ENCODE data around the gene HSPB8. TPM values are rescaled to one million over a fixed set of nuclear protein-coding genes. Genes with fewer than 3 reads are reported as not detected.
A peak's percentile ranks its signal among the peaks of the same experiment; 100 is the strongest.

The HSPB8 gene
- total RNA-seq, 1 donor from 2014 or later, result 44.2 TPM

DNA sequence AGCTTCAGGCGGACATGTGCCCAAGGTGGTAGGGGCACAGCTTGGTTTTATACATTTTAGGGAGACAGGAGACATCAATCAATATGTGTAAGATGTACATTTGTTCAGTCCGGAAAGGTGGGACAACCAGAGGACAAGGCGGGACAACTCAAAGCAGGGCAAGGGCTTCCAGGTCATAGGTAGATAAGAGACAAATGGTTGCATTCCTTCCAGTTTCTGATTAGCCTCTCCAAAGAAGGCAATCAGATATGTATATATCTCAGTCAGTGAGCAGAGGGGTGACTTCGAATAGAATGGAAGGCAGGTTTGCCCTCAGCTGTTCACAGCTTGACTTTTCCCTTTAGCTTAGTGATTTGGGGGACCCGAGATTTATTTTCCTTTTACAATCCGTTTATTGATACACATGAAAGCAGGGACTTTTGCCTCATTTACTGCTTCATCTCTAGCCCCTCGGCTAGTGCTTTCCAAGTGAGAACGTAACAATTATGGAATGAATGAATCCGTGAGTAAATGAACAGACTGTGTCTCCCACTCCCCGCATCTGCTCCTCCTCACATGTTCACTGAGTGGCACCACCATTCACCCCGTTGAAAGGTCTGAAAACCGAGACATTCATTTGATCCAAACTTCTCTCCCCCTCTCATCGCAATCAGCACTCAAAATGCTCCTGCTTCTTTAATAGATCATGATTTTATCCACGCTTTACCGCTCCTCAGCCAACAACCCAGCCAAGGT lies 6.9 kb upstream of the HSPB8 start:
- H3K4me3 ChIP-seq (ENCODE audit: low read depth, low read length), result no peak overlapping the region
- TF ChIP-seq, protein P1, sequence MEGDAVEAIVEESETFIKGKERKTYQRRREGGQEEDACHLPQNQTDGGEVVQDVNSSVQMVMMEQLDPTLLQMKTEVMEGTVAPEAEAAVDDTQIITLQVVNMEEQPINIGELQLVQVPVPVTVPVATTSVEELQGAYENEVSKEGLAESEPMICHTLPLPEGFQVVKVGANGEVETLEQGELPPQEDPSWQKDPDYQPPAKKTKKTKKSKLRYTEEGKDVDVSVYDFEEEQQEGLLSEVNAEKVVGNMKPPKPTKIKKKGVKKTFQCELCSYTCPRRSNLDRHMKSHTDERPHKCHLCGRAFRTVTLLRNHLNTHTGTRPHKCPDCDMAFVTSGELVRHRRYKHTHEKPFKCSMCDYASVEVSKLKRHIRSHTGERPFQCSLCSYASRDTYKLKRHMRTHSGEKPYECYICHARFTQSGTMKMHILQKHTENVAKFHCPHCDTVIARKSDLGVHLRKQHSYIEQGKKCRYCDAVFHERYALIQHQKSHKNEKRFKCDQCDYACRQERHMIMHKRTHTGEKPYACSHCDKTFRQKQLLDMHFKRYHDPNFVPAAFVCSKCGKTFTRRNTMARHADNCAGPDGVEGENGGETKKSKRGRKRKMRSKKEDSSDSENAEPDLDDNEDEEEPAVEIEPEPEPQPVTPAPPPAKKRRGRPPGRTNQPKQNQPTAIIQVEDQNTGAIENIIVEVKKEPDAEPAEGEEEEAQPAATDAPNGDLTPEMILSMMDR (IDR thresholded peaks at IDR 0.05; ENCODE audit: insufficient read depth, low read length, poor library complexity, severe bottlenecking), result no peak
- H3K36me3 ChIP-seq (ENCODE audit: control insufficient read depth, insufficient read depth, low read length), result no peaks in the 10 kb centered on the region
- peaks cover 8% of the 10 kb centered on the region for H3K27me3 ChIP-seq (ENCODE audit: control insufficient read depth, insufficient read depth, low read length)
- no peak for DNase-seq (ENCODE audit: low read depth)

- Histone ChIP-seq H3K27me3 (ENCODE audit: control insufficient read depth, insufficient read depth, low read length) (peaks cover 8% of the 10 kb centered on the region), H3K36me3 (ENCODE audit: control insufficient read depth, insufficient read depth, low read length) (no peaks in the 10 kb centered on the region), H3K4me3 (ENCODE audit: low read depth, low read length) (no peak overlapping the region)
- TF ChIP-seq, protein P1 (IDR thresholded peaks at IDR 0.05; ENCODE audit: insufficient read depth, low read length, poor library complexity, severe bottlenecking), result no peak
- no peak for DNase-seq (ENCODE audit: low read depth)
These were observed 3.6 kb upstream of the HSPB8 start for GRCh38 chr12:119175081-119175480.

DNA sequence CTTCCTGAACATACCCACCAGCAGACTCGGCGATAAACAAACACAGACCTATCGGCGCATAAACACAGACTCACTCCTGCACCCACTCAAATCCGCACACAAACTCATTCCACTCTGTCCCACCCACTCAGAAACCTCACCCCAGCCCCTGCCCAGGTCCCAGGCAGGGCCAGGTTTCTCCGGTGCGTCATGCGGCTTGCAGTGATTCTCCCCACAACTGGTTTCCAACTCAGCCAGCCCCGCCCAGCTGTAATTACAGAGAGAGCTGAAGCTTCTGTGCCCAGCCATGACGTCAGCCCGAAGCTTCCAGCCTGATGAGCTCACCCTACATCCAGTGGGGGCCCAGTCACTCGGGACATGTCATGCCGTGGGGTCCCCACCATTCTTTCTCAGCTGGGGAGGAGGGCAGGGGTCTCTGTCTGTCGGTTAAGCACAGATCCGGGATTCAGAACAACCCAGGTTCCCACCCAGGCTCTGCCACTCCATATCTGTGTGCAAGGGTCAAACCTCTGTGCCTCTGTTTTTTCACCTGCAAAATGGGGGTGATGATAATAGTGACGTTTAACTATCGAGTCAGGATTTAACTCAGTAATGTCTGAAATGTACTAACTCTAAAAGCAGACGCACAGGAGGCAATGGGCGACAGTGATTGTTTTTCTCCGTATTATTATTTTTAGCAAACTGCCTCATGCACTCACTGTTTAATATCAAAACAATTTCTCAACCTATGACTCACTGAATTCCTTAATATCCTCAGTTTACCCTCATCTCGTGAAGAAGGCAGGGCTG lies 2.3 kb upstream of the HSPB8 start:
- TF ChIP-seq, protein P1 (IDR thresholded peaks at IDR 0.05; ENCODE audit: insufficient read depth, low read length, poor library complexity, severe bottlenecking), result no peak
- Histone ChIP-seq H3K4me3 (ENCODE audit: low read depth, low read length) (peak overlapping the region; percentile 23), H3K36me3 (ENCODE audit: control insufficient read depth, insufficient read depth, low read length) (no peaks in the 10 kb centered on the region), H3K27me3 (ENCODE audit: control insufficient read depth, insufficient read depth, low read length) (peaks cover 4% of the 10 kb centered on the region)
- DNase-seq (ENCODE audit: low read depth), result peak; percentile 88

DNA sequence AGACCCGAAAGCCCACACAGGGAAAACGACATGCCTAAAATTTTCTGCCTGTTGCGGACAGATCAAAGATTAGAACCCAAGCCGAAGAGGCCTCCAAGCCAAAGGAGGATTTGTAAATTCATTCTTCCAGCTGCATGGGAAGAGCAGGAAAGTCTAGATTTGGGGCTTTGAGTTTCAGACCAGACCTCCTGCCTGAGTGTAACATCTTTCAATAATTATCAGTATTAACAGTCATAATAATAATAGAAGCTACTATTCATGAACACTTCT lies 1.7 kb upstream of the HSPB8 start:
- Histone ChIP-seq H3K27me3 (ENCODE audit: control insufficient read depth, insufficient read depth, low read length) (peaks cover 4% of the 10 kb centered on the region), H3K36me3 (ENCODE audit: control insufficient read depth, insufficient read depth, low read length) (no peaks in the 10 kb centered on the region), H3K4me3 (ENCODE audit: low read depth, low read length) (no peak overlapping the region)
- DNase-seq (ENCODE audit: low read depth), result no peak
- TF ChIP-seq, protein P1 (IDR thresholded peaks at IDR 0.05; ENCODE audit: insufficient read depth, low read length, poor library complexity, severe bottlenecking), result no peak

- TF ChIP-seq, protein P1 (IDR thresholded peaks at IDR 0.05; ENCODE audit: insufficient read depth, low read length, poor library complexity, severe bottlenecking), result no peak
- no peaks in the 10 kb centered on the region for H3K36me3 ChIP-seq (ENCODE audit: control insufficient read depth, insufficient read depth, low read length)
- no peak overlapping the region for H3K4me3 ChIP-seq (ENCODE audit: low read depth, low read length)
- no peak for DNase-seq (ENCODE audit: low read depth)
- peaks cover 3% of the 10 kb centered on the region for H3K27me3 ChIP-seq (ENCODE audit: control insufficient read depth, insufficient read depth, low read length)
These were observed 879 bp upstream of the HSPB8 start for GRCh38 chr12:119177724-119178380.
